Bronchial epithelial cell (primary cell): ENCODE results near the gene SPTLC3. TPM values are rescaled to one million over a fixed set of nuclear protein-coding genes. Genes with fewer than 3 reads are reported as not detected.
"Not testable (repeated sequence)": the region's sequence is repeated elsewhere in the genome, so short reads cannot be mapped to it uniquely, and the experiment has no call there.

ENCODE experiments used
- DNase-seq: peaks from one replicate; pipeline ENCODE4 v3.0.0-alpha.2; 2010; ENCODE audit warnings: low read depth
- FAIRE-seq: peaks from 2 replicates; lab custom pipeline; 2011; peaks lifted over from hg19 to GRCh38; lab: Jason Lieb, UNC
- H3K27me3 ChIP-seq: 2 replicates; pipeline ENCODE4 v1.5.1; 2011; ENCODE audit warnings: low read length; ENCODE audit not compliant: control insufficient read depth, insufficient read depth
- H3K36me3 ChIP-seq: 2 replicates; pipeline ENCODE4 v1.5.1; 2011; ENCODE audit warnings: low read length; ENCODE audit not compliant: control insufficient read depth, insufficient read depth
- H3K4me3 ChIP-seq: 2 replicates; pipeline ENCODE4 v1.5.1; 2011; ENCODE audit warnings: mild to moderate bottlenecking, low read depth, low read length, control low read depth
- CTCF ChIP-seq: IDR thresholded peaks from 2 replicates; pipeline ENCODE4 v1.5.1; 2011; ENCODE audit warnings: mild to moderate bottlenecking, moderate library complexity, low read length, control low read depth, inconsistent platforms; ENCODE audit not compliant: insufficient read depth, severe bottlenecking
- total RNA-seq: library from RNA; depleted of rRNA; stranded (reverse); fragments of >200 nt; gene quantifications from 2 replicates; pipeline ENCODE4 v1.2.1, GENCODE V29; 2014

SPTLC3 gene
- total RNA-seq, 1 donor from 2014 or later = 2.4 TPM

- FAIRE-seq = no peak
- H3K36me3 ChIP-seq = no peaks in the 10 kb centered on the region
- TF ChIP-seq CTCF = no peak
- H3K27me3 ChIP-seq = no peaks in the 10 kb centered on the region
- DNase-seq = no peak
- no peak overlapping the region for H3K4me3 ChIP-seq
These were observed 29.9 kb upstream of the SPTLC3 start for GRCh38 chr20:12978613-12979495.

- H3K4me3 ChIP-seq, FAIRE-seq: not testable (repeated sequence)
These were observed 29.1 kb upstream of the SPTLC3 start for GRCh38 chr20:12979713-12980112.

GRCh38 chr20:12982098-12982497 is 26.7 kb upstream of the SPTLC3 start:
- FAIRE-seq = no peak

More at GRCh38 chr20:12979713-12980112, 29.1 kb upstream of the SPTLC3 start:
- DNase-seq, H3K27me3 ChIP-seq, H3K36me3 ChIP-seq: not testable (repeated sequence)

GRCh38 chr20:12984069-12984765 is 24.6 kb upstream of the SPTLC3 start:
- Histone ChIP-seq H3K4me3 (no peak overlapping the region), H3K36me3 (no peaks in the 10 kb centered on the region), H3K27me3 (no peaks in the 10 kb centered on the region)
- TF ChIP-seq CTCF = no peak
- DNase-seq (no peak), FAIRE-seq (no peak)

More at GRCh38 chr20:12982098-12982497, 26.7 kb upstream of the SPTLC3 start:
- Histone ChIP-seq H3K27me3 (no peaks in the 10 kb centered on the region), H3K4me3 (no peak overlapping the region), H3K36me3 (no peaks in the 10 kb centered on the region)
- DNase-seq = no peak
- TF ChIP-seq CTCF = no peak

- no peaks in the 10 kb centered on the region for H3K36me3 ChIP-seq
- TF ChIP-seq CTCF = no peak
- peak; percentile 88 for DNase-seq
- no peaks in the 10 kb centered on the region for H3K27me3 ChIP-seq
- H3K4me3 ChIP-seq = no peak overlapping the region
- no peak for FAIRE-seq
These were observed 23.9 kb upstream of the SPTLC3 start for GRCh38 chr20:12984863-12985262.

GRCh38 chr20:12987261-12987660 is 21.5 kb upstream of the SPTLC3 start:
- no peak for DNase-seq
- H3K27me3 ChIP-seq = no peaks in the 10 kb centered on the region
- no peak for TF ChIP-seq CTCF
- H3K4me3 ChIP-seq = no peak overlapping the region
- FAIRE-seq = no peak
- H3K36me3 ChIP-seq = no peaks in the 10 kb centered on the region
